Common myeloid progenitor, CD34-positive (primary cell): Measurements from ENCODE around the gene LCA5.

Experiments
- CTCF ChIA-PET: fragments of 350-600 bp; sonication (Branson Sonifier 250); formaldehyde crosslinking; loops from one replicate; lab custom pipeline; 2021; ENCODE audit warnings: antibody characterized with exemption; lab: Charles Lee
- POLR2A ChIA-PET: fragments of 350-600 bp; sonication (Branson Sonifier 250); formaldehyde crosslinking; loops from one replicate; lab custom pipeline; 2021; ENCODE audit warnings: antibody characterized with exemption; lab: Charles Lee
- DNase-seq, 3 donors: peaks; one replicate each; pipeline versions ENCODE4 v3.0.0 to v3.0.0-alpha.2; 2013
- H3K27ac ChIP-seq, 2 experiments: 1 replicate in 1 of 2; 2 replicates in 1 of 2; pipeline ENCODE4 v1.7.0; 2013; ENCODE audit warnings: inconsistent platforms in 2 of 2, low read length in 2 of 2, mild to moderate bottlenecking in 2 of 2, low read depth in 1 of 2, moderate library complexity in 1 of 2; ENCODE audit not compliant: severe bottlenecking in 2 of 2, insufficient read depth in 1 of 2, poor library complexity in 1 of 2
- H3K27me3 ChIP-seq, 5 experiments: replicated peaks in 2 of 5; 1 replicate in 3 of 5; 2 replicates in 2 of 5; pipeline versions ENCODE4 v1.6.1 to v1.7.0; 2013; ENCODE audit warnings: low read length in 4 of 5, mild to moderate bottlenecking in 2 of 5, moderate library complexity in 2 of 5, inconsistent platforms in 1 of 5; ENCODE audit not compliant: insufficient read depth in 5 of 5, control insufficient read depth in 4 of 5
- H3K36me3 ChIP-seq, 4 experiments: 1 replicate in 2 of 4; 2 replicates in 2 of 4; pipeline versions ENCODE4 v1.6.1 to v1.7.0; 2013; ENCODE audit warnings: low read length in 3 of 4, control low read depth in 1 of 4, mild to moderate bottlenecking in 1 of 4; ENCODE audit not compliant: control insufficient read depth in 4 of 4, insufficient read depth in 4 of 4
- H3K4me1 ChIP-seq, 4 experiments: 1 replicate in 3 of 4; 2 replicates in 1 of 4; pipeline versions ENCODE4 v1.6.1 to v1.7.1; 2013; ENCODE audit warnings: low read length in 3 of 4, mild to moderate bottlenecking in 3 of 4, control low read depth in 1 of 4, inconsistent platforms in 1 of 4, moderate library complexity in 1 of 4; ENCODE audit not compliant: control insufficient read depth in 4 of 4, insufficient read depth in 4 of 4; ENCODE audit errors: control extremely low read depth in 1 of 4
- H3K4me3 ChIP-seq, 7 experiments: 1 replicate in 4 of 7; 2 replicates in 3 of 7; pipeline versions ENCODE4 v1.5.1 to v1.7.0; 2013; ENCODE audit warnings: mild to moderate bottlenecking in 7 of 7, low read length in 6 of 7, moderate library complexity in 6 of 7, inconsistent platforms in 2 of 7, low read depth in 2 of 7, control low read depth in 1 of 7; ENCODE audit not compliant: insufficient read depth in 4 of 7, control insufficient read depth in 1 of 7; ENCODE audit errors: extremely low read depth in 1 of 7
- H3K9me3 ChIP-seq, 5 experiments: 1 replicate in 4 of 5; 2 replicates in 1 of 5; pipeline versions ENCODE4 v1.6.1 to v1.7.1; 2013; ENCODE audit warnings: low read length in 4 of 5, mild to moderate bottlenecking in 2 of 5, inconsistent platforms in 1 of 5, low read depth in 1 of 5, moderate library complexity in 1 of 5; ENCODE audit not compliant: control insufficient read depth in 4 of 5, insufficient read depth in 2 of 5; ENCODE audit errors: control extremely low read depth in 1 of 5
- WGBS: methylation state at CpG from one replicate; pipeline ENCODE4 v1.1.5; 2013; ENCODE audit not compliant: insufficient coverage; 5-methylcytosine and 5-hydroxymethylcytosine counted together

Gene LCA5

DNA sequence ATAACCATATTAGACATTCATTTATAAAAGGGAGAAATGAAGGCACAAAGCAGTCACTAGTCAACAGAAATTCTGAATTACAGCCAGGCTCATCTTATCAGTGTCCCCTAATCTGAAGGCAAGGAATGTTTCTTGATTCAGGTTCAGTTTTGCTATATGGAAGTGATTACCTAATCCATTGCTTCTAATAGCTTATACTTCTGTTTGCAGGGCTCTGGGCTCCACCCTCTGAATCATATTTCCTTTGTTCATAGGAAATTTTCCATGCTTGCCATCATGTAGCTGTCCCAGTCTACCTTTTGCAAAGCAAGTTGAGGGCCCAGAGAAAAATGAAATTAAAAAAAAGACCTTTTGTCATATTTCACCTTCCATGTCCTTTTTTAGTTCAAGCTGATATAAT, 96.0 kb downstream of the LCA5 start:
- no peak for DNase-seq
- Histone ChIP-seq H3K27me3 (no peaks in the 10 kb centered on the region), H3K4me1 (no peaks in the 10 kb centered on the region), H3K36me3 (no peaks in the 10 kb centered on the region), H3K27ac (no peak overlapping the region), H3K9me3 (peaks cover 0 to 7% (median 0%) of the 10 kb centered on the region in 5 experiments), H3K4me3 (no peak overlapping the region)
- POLR2A ChIA-PET = no interaction called here
- CTCF ChIA-PET = interaction anchor here (0.8 to 1.8 kb wide), 2 partner anchors 10 to 14 kb away, joined by 3 to 5 read pairs; no protein-coding TSS in a partner anchor

- 100% methylated on average over 1 of the region's 1 CpG for WGBS
- POLR2A ChIA-PET = no interaction called here
- Histone ChIP-seq H3K4me3 (no peak overlapping the region), H3K4me1 (no peaks in the 10 kb centered on the region), H3K9me3 (peaks cover 0 to 7% (median 0%) of the 10 kb centered on the region in 5 experiments), H3K27ac (no peak overlapping the region), H3K27me3 (no peaks in the 10 kb centered on the region), H3K36me3 (no peaks in the 10 kb centered on the region)
- DNase-seq = no peak
- CTCF ChIA-PET = interaction anchor here (1.8 kb wide), 1 partner anchor 14 kb away, joined by 5 read pairs; no protein-coding TSS in a partner anchor
Observed at GRCh38 chr6:79440598-79440997, 96.6 kb downstream of the LCA5 start.

DNA sequence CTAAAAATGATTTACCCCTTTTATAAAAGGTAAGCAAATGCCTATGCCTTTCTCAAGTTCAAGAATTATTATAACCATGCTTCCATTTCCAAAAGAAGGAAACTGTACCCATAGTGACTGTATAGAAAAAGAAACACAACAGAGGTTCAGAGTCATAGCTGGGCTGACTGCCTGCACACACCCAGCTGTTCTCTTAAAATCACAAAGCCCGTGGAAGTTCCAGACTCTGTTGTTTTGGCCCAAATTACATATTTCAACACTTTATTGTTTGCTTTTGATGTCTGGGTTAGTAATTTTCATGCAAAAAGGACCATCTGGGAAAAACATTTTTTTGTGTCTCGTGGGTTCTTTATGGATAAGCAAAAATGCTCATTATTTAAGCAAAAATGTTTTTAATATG, 99.2 kb downstream of the LCA5 start:
- WGBS = no CpG with 5 or more reads among the region's 2 CpGs

GRCh38 chr6:79436241-79436640, 101.0 kb downstream of the LCA5 start:
- no CpG with 5 or more reads among the region's 2 CpGs for WGBS
- Histone ChIP-seq H3K9me3 (peaks cover 0 to 3% (median 0%) of the 10 kb centered on the region in 5 experiments), H3K27me3 (peaks cover 0 to 2% (median 0%) of the 10 kb centered on the region in 5 experiments), H3K4me3 (no peak overlapping the region), H3K27ac (no peak overlapping the region), H3K36me3 (no peaks in the 10 kb centered on the region), H3K4me1 (no peaks in the 10 kb centered on the region)
- DNase-seq = no peak
- ChIA-PET CTCF (interaction anchor here (1.2 kb wide), 1 partner anchor 15 kb away, joined by 3 read pairs; no protein-coding TSS in a partner anchor), POLR2A (no interaction called here)

More for the DNA sequence above, 99.2 kb downstream of the LCA5 start:
- Histone ChIP-seq H3K9me3 (peaks cover 0 to 4% (median 0%) of the 10 kb centered on the region in 5 experiments), H3K4me1 (no peaks in the 10 kb centered on the region), H3K27ac (no peak overlapping the region), H3K36me3 (no peaks in the 10 kb centered on the region), H3K27me3 (no peaks in the 10 kb centered on the region), H3K4me3 (no peak overlapping the region)
- no peak for DNase-seq
- ChIA-PET CTCF (no interaction called here), POLR2A (no interaction called here)

- no peak overlapping the region for H3K27ac ChIP-seq
- CTCF ChIA-PET = no interaction called here
- H3K36me3 ChIP-seq = no peaks in the 10 kb centered on the region
- POLR2A ChIA-PET = no interaction called here
- no peak overlapping the region for H3K4me3 ChIP-seq
- DNase-seq = no peak
- peaks cover 0 to 4% (median 0%) of the 10 kb centered on the region in 5 experiments for H3K27me3 ChIP-seq
- H3K9me3 ChIP-seq = no peaks in the 10 kb centered on the region
- no peaks in the 10 kb centered on the region for H3K4me1 ChIP-seq
Observed at GRCh38 chr6:79435746-79436145, 101.5 kb downstream of the LCA5 start.
